K562 (cell line): ENCODE results near the gene KRT6C. TPM values are rescaled to one million over a fixed set of nuclear protein-coding genes. Genes with fewer than 3 reads are reported as not detected.

Experiments
- ATAC-seq: fragments of 200-7000 bp; cut with Tn5 transposase; 3 replicates; pipeline ENCODE4 v1.9.1; 2020; ENCODE audit warnings: moderate library complexity
- BruUV-seq: library from RNA; stranded (reverse); fragments of 400-500 nt; replicated peaks from 2 replicates; lab custom pipeline; 2021; lab: Mats Ljungman, UMichigan
- CTCF ChIA-PET: fragments of 300-600 bp; formaldehyde crosslinking; extraction: SDS; loops from one replicate; lab custom pipeline; 2021; ENCODE audit warnings: low intra/inter-chr PET ratio; lab: Yijun Ruan, JAX
- POLR2A ChIA-PET: fragments of 300-600, 350-650 bp; sonication (Branson Sonifier 250); formaldehyde crosslinking; extraction: SDS; loops from one replicate; lab custom pipeline; 2021; ENCODE audit warnings: antibody characterized with exemption, inconsistent platforms; lab: Yijun Ruan, JAX
- DNase-seq, 4 experiments: peaks; one replicate each; pipeline versions ENCODE4 v3.0.0 to v3.0.0-alpha.2; 2011 to 2018; ENCODE audit warnings: low spot score in 3 of 4, mixed read lengths in 3 of 4; ENCODE audit errors: extremely low read depth in 1 of 4
- FAIRE-seq: peaks from 2 replicates; lab custom pipeline; 2011; peaks lifted over from hg19 to GRCh38; lab: Jason Lieb, UNC
- H2AFZ ChIP-seq: 2 replicates; pipeline ENCODE4 v1.6.0; 2011; ENCODE audit warnings: low read depth, low read length, control low read depth, inconsistent platforms
- H3K27ac ChIP-seq: fragments of 200-600 bp; 3 replicates; pipeline ENCODE4 v1.8.0; 2011; ENCODE audit warnings: low read depth, mild to moderate bottlenecking, control low read depth, inconsistent platforms, low read length, moderate library complexity, mixed read lengths; ENCODE audit errors: extremely low read depth
- H3K27me3 ChIP-seq, 2 experiments: fragments of 300-600 bp in 1 of 2; 2 replicates in 1 of 2; 3 replicates in 1 of 2; pipeline versions ENCODE4 v1.6.0 to v1.8.0; 2011; ENCODE audit warnings: inconsistent platforms in 2 of 2, low read length in 2 of 2, mild to moderate bottlenecking in 1 of 2, mixed read lengths in 1 of 2, moderate library complexity in 1 of 2; ENCODE audit not compliant: control insufficient read depth in 2 of 2, insufficient read depth in 2 of 2
- H3K36me3 ChIP-seq: fragments of 300-600 bp; 3 replicates; pipeline ENCODE4 v1.8.0; 2011; ENCODE audit warnings: mild to moderate bottlenecking, low read length, inconsistent platforms; ENCODE audit not compliant: control insufficient read depth, insufficient read depth
- H3K4me1 ChIP-seq, 2 experiments: fragments of 200-600 bp in 1 of 2; replicated peaks in 1 of 2; 2 replicates in 1 of 2; 3 replicates in 1 of 2; pipeline versions ENCODE4 v1.5.1 to v1.8.0; 2011; ENCODE audit warnings: inconsistent platforms in 2 of 2, low read length in 2 of 2, mild to moderate bottlenecking in 1 of 2, mixed read lengths in 1 of 2, moderate library complexity in 1 of 2; ENCODE audit not compliant: control insufficient read depth in 2 of 2, insufficient read depth in 2 of 2
- H3K4me2 ChIP-seq: 2 replicates; pipeline ENCODE4 v1.6.1; 2011; ENCODE audit warnings: low read length, control low read depth, inconsistent platforms, mixed read lengths; ENCODE audit not compliant: insufficient read depth
- H3K4me3 ChIP-seq: fragments of 200-600 bp; sonication (generic), shearing (Covaris generic); 2 replicates; pipeline ENCODE4 v1.5.1; 2016; ENCODE audit warnings: control low read depth, inconsistent platforms
- H3K79me2 ChIP-seq: fragments of 200-600 bp; 3 replicates; pipeline ENCODE4 v1.8.0; 2011; ENCODE audit warnings: low read length, inconsistent platforms; ENCODE audit not compliant: control insufficient read depth, insufficient read depth
- H3K9ac ChIP-seq, 2 experiments: 2 replicates each; pipeline versions ENCODE4 v1.6.0 to v1.6.1; 2011; ENCODE audit warnings: low read depth in 2 of 2, low read length in 2 of 2, control low read depth in 1 of 2, inconsistent platforms in 1 of 2, mild to moderate bottlenecking in 1 of 2, mixed read lengths in 1 of 2; ENCODE audit not compliant: insufficient read depth in 1 of 2
- H3K9me1 ChIP-seq: one replicate; pipeline ENCODE4 v1.6.0; 2011; ENCODE audit warnings: inconsistent platforms, mild to moderate bottlenecking, low read length, moderate library complexity; ENCODE audit not compliant: control insufficient read depth, insufficient read depth
- H3K9me3 ChIP-seq: replicated peaks from 2 replicates; pipeline ENCODE4 v1.5.1; 2011; ENCODE audit warnings: low read depth, low read length, inconsistent platforms; ENCODE audit not compliant: control insufficient read depth, insufficient read depth
- H4K20me1 ChIP-seq: replicated peaks from 2 replicates; pipeline ENCODE4 v1.6.1; 2011; ENCODE audit warnings: low read length, inconsistent platforms, mixed read lengths; ENCODE audit not compliant: control insufficient read depth, insufficient read depth
- PRPF4 ChIP-seq: fragments of 200-400 bp; formaldehyde crosslinking; IDR thresholded peaks from one replicate; pipeline ENCODE4 v1.6.1; 2017; ENCODE audit warnings: low read length, low read depth, mild to moderate bottlenecking; ENCODE audit not compliant: insufficient read depth, poor library complexity, severe bottlenecking
- RAD21 ChIP-seq, 2 experiments: fragments of 250-450 bp in 1 of 2; fragments of 450-650 bp in 1 of 2; sonication (Bioruptor Pico) in 1 of 2; formaldehyde crosslinking in 1 of 2; IDR thresholded peaks in 1 of 2; conservative IDR thresholded peaks in 1 of 2; 2 replicates each; pipeline versions ENCODE4 v1.4.0 to v1.8.0; 2020 to 2022; ENCODE audit warnings: mild to moderate bottlenecking in 2 of 2, moderate library complexity in 1 of 2
- SAFB2 ChIP-seq: fragments of 200-400 bp; formaldehyde crosslinking; IDR thresholded peaks from 2 replicates; pipeline ENCODE4 v1.6.1; 2018; ENCODE audit warnings: borderline replicate concordance, low read length, low read depth, moderate library complexity; ENCODE audit not compliant: severe bottlenecking
- ZNF740 ChIP-seq, 3 experiments: fragments of 200-800 bp in 1 of 3; sonication (Bioruptor generic) in 1 of 3; sonication (generic) in 1 of 3; formaldehyde crosslinking in 1 of 3; IDR thresholded peaks; 2 replicates each; pipeline versions ENCODE4 v1.6.1 to v1.8.0; 2016 to 2022; ENCODE audit warnings: mild to moderate bottlenecking in 2 of 3, missing compliant biosample characterization in 2 of 3, missing genetic modification characterization in 2 of 3, missing genetic modification reagents in 1 of 3
- WGBS: fragments of 100-300 bp; shearing (Covaris generic); methylation state at CpG from one replicate; pipeline ENCODE4 v1.1.6; 2016; ENCODE audit warnings: low coverage, mixed read lengths; ENCODE audit not compliant: insufficient coverage; ENCODE audit errors: missing lambda C conversion rate; 5-methylcytosine and 5-hydroxymethylcytosine counted together
- in situ Hi-C: fragments of 300-500 bp; cut with MboI; formaldehyde crosslinking; loops from 4 replicates; pipeline ENCODE4 v1.15.0; 2018; ENCODE audit warnings: inconsistent platforms, mixed read lengths
- intact Hi-C: fragments of 100-400 bp; cut with micrococcal nuclease; formaldehyde crosslinking; loops from 2 replicates; pipeline ENCODE4 v1.14.2; 2022
- polyA plus RNA-seq, 8 experiments: library from polyadenylated mRNA; depleted of rRNA in 4 of 8; stranded (reverse) in 5 of 8; unstranded in 3 of 8; fragments of >200 nt; fragmentation: Nextera tagmentation in 2 of 8; fragmentation: Illumina TruSeq in 1 of 8; extraction: Ambion mirVana in 2 of 8; extraction: Trizol in 1 of 8; gene quantifications; 2 replicates each; pipeline versions ENCODE4 v1.2.1 to v1.2.3, GENCODE V29; 2011 to 2014; ENCODE audit warnings: inconsistent platforms in 1 of 8, missing spikeins in 1 of 8
- total RNA-seq, 7 experiments: library from RNA; depleted of rRNA in 6 of 7; stranded (reverse); fragments of >200 nt in 6 of 7; fragmentation: Illumina TruSeq in 2 of 7; extraction: Trizol in 2 of 7; gene quantifications; 2 replicates each; pipeline versions ENCODE4 v1.2.1 to v1.2.3, GENCODE V29; 2011 to 2021; ENCODE audit warnings: low replicate concordance in 1 of 7

Gene KRT6C
- total and polyA plus RNA-seq, 9 of the 15 experiments (the other 6 are each of a cell fraction or from before 2014, with no cell fraction given), result not detected

- TF ChIP-seq ZNF740 (CRISPR knock-in tag; IDR thresholded peaks at IDR 0.05) (no peak), ZNF740 (tag; IDR thresholded peaks at IDR 0.05) (no peak)
Observed at GRCh38 chr12:52469853-52470252, 3.8 kb downstream of the KRT6C start (continued).

- Histone ChIP-seq H3K27ac (no peak overlapping the region), H3K9ac (no peak overlapping the region), H3K4me2 (no peak overlapping the region), H3K36me3 (no peaks in the 10 kb centered on the region), H2AFZ (no peak overlapping the region)
- FAIRE-seq, result no peak
- DNase-seq, result no peak
- CTCF ChIA-PET, result no interaction called here
- no TSS peak for BruUV-seq
- WGBS, result 3% methylated on average over 2 of the region's 2 CpGs
- no peak for TF ChIP-seq SAFB2
- TF ChIP-seq PRPF4, result no peak
- no peak for TF ChIP-seq RAD21 (CRISPR knock-in tag; conservative IDR thresholded peaks at IDR 0.05 in 1 of 2, IDR thresholded peaks at IDR 0.05 in 1 of 2)
- TF ChIP-seq, all 486 proteins: peak for 0
- no peaks in the 10 kb centered on the region for H3K9me3 ChIP-seq
- no peaks in the 10 kb centered on the region for H3K4me1 ChIP-seq
- no peaks in the 10 kb centered on the region for H3K9me1 ChIP-seq
- in situ Hi-C loops, result no loop called here
- H3K79me2 ChIP-seq, result no peaks in the 10 kb centered on the region
- H4K20me1 ChIP-seq, result no peaks in the 10 kb centered on the region
- no peak for ATAC-seq
- POLR2A ChIA-PET, result interaction anchor here (0.6 kb wide), 1 partner anchor 213 kb away, joined by 3 read pairs; no protein-coding TSS in a partner anchor
- intact Hi-C loops, result no loop called here
- H3K4me3 ChIP-seq, result no peak overlapping the region
- H3K27me3 ChIP-seq, result peaks cover 5 to 6% of the 10 kb centered on the region in 2 experiments
Observed at GRCh38 chr12:52464897-52465296, 8.7 kb downstream of the KRT6C start.
